ENCODE data around the gene PRKAA1.
"Not testable (repeated sequence)": the region's sequence is repeated elsewhere in the genome, so short reads cannot be mapped to it uniquely, and the experiment has no call there.

Gene PRKAA1

GRCh38 chr5:40720069-40720468 is 78.1 kb downstream of the PRKAA1 start:
- no peak for DNase-seq

GRCh38 chr5:40717281-40717680 is 80.9 kb downstream of the PRKAA1 start:
- DNase-seq, result no peak

DNA sequence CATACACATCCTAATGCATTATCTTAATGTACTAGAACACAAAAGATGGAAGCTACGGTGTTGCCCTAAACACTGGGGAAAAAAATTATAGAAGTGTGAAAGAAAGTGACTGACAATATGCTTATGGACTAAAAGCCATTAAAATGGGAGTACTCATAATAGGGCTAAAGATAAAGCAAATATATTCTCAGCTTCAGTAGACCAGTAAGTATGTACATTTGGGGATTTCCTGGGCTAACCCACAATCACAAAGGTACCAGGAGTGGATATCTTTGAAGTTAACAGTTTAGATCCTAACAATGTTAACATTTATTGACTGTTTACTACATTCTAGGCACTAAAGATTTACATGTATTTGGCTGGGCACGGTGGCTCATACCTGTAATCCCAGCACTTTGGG is 81.6 kb downstream of the PRKAA1 start:
- DNase-seq, result no peak

DNA sequence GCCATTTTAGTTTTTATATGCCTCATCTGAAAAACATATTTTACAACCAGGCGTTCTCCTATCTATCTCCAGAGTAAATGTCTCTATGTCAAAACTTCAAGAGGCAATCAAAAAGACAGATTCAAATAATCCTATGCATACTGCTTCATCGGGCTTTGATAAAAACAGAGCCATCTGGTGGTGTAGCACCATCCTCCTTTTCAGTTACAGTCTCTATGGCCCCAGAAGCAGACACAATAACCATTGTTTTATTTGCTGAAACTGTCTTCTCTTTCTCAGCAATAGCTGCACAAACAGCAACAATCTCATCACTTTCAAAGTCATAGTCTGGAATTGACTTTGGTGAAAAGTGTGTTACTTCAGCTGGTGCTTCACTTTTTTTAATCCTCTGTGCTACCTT is 82.2 kb downstream of the PRKAA1 start:
- DNase-seq, result no peak

DNA sequence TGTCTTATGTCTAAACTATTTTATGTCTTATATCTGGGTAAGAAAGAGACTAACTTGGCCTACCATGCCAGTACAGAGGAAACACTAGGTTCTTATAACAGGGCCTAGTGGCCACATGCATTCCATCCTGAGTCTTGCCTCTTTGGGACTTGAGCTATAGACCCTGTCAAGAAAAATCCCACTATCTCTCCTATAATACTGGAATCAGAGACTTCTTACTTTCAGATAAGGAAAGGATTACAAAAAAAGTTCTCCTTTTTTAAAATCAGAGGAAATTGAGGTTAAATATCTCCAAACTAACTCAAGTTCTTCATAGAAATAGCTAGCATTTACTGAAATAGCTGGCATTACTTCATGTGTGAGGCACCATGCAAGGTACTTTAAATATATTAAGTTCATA is 84.2 kb downstream of the PRKAA1 start:
- no peak for DNase-seq

DNA sequence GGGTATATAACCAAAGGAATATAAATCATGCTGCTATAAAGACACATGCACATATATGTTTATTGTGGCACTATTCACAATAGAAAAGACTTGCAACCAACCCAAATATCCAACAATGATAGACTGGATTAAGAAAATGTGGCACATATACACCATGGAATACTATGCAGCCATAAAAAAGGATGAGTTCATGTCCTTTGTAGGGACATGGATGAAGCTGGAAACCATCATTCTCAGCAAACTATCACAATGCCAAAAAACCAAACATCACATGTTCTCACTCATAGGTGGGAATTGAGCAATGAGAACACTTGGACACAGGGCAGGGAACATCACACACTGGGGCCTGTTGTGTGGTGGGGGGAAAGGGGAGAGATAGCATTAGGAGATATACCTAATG is 87.6 kb downstream of the PRKAA1 start:
- DNase-seq, result not testable (repeated sequence)
